CD4-positive, alpha-beta T cell treated with Interleukin-21 for 1 hour (primary cell): ENCODE results near the gene SLC6A17.

Source experiments
- DNase-seq: peaks from one replicate; pipeline ENCODE4 v3.0.0-alpha.2; 2020

Gene SLC6A17

GRCh38 chr1:110135666-110136065, 14.6 kb upstream of the SLC6A17 start:
- DNase-seq = no peak

- peak; percentile 22 for DNase-seq
Measured at GRCh38 chr1:110136911-110137310, 13.4 kb upstream of the SLC6A17 start.

- no peak for DNase-seq
Measured at GRCh38 chr1:110138956-110139355, 11.3 kb upstream of the SLC6A17 start.

GRCh38 chr1:110144366-110144765, 5.9 kb upstream of the SLC6A17 start:
- no peak for DNase-seq

- no peak for DNase-seq
Measured at GRCh38 chr1:110148961-110149360, 1.3 kb upstream of the SLC6A17 start.

- no peak for DNase-seq
Measured at GRCh38 chr1:110151175-110151669, 928 bp downstream of the SLC6A17 start.

GRCh38 chr1:110152133-110152785, 2.0 kb downstream of the SLC6A17 start:
- no peak for DNase-seq

- DNase-seq = no peak
Measured at GRCh38 chr1:110153407-110153950, 3.2 kb downstream of the SLC6A17 start.

GRCh38 chr1:110155878-110156522, 5.7 kb downstream of the SLC6A17 start:
- DNase-seq = peak; percentile 14

- DNase-seq = no peak
Measured at GRCh38 chr1:110158261-110158660, 8.0 kb downstream of the SLC6A17 start.

GRCh38 chr1:110159168-110159567, 8.9 kb downstream of the SLC6A17 start:
- no peak for DNase-seq

- no peak for DNase-seq
Measured at GRCh38 chr1:110160538-110161100, 10.3 kb downstream of the SLC6A17 start.

- no peak for DNase-seq
Measured at GRCh38 chr1:110161165-110161564, 10.9 kb downstream of the SLC6A17 start.

GRCh38 chr1:110161849-110162248, 11.6 kb downstream of the SLC6A17 start:
- no peak for DNase-seq

- DNase-seq = no peak
Measured at GRCh38 chr1:110163591-110163990, 13.3 kb downstream of the SLC6A17 start.

GRCh38 chr1:110164725-110165350, 14.5 kb downstream of the SLC6A17 start:
- no peak for DNase-seq

GRCh38 chr1:110165761-110166231, 15.5 kb downstream of the SLC6A17 start:
- no peak for DNase-seq

GRCh38 chr1:110166861-110167260, 16.6 kb downstream of the SLC6A17 start:
- DNase-seq = no peak

- no peak for DNase-seq
Measured at GRCh38 chr1:110170766-110171733, 20.8 kb downstream of the SLC6A17 start.

GRCh38 chr1:110172001-110172400, 21.7 kb downstream of the SLC6A17 start:
- no peak for DNase-seq

GRCh38 chr1:110173466-110174105, 23.3 kb downstream of the SLC6A17 start:
- no peak for DNase-seq

- no peak for DNase-seq
Measured at GRCh38 chr1:110174961-110175360, 24.7 kb downstream of the SLC6A17 start.
